Osteoblast (primary cell): ENCODE measurements around the gene YY1. TPM values are rescaled to one million over a fixed set of nuclear protein-coding genes. Genes with fewer than 3 reads are reported as not detected.

Experiments
- DNase-seq: peaks from one replicate; pipeline ENCODE4 v3.0.0; 2011; ENCODE audit warnings: low spot score, mixed read lengths; ENCODE audit not compliant: insufficient read length; ENCODE audit errors: missing footprints
- H2AFZ ChIP-seq: 2 replicates; pipeline ENCODE4 v1.6.0; 2011; ENCODE audit warnings: mild to moderate bottlenecking, low read length
- H3K27ac ChIP-seq: 2 replicates; pipeline ENCODE4 v1.5.1; 2011; ENCODE audit warnings: mild to moderate bottlenecking, low read depth, low read length, moderate library complexity
- H3K27me3 ChIP-seq: 2 replicates; pipeline ENCODE4 v1.6.0; 2012; ENCODE audit warnings: mild to moderate bottlenecking, control low read depth, inconsistent platforms, low read length, moderate library complexity; ENCODE audit not compliant: insufficient read depth
- H3K36me3 ChIP-seq: 2 replicates; pipeline ENCODE4 v1.5.1; 2011; ENCODE audit warnings: mild to moderate bottlenecking, low read length, control low read depth, moderate library complexity; ENCODE audit not compliant: insufficient read depth
- H3K4me1 ChIP-seq: 2 replicates; pipeline ENCODE4 v1.5.1; 2011; ENCODE audit warnings: mild to moderate bottlenecking, low read length, control low read depth, moderate library complexity; ENCODE audit not compliant: insufficient read depth
- H3K4me2 ChIP-seq: 2 replicates; pipeline ENCODE4 v1.6.0; 2011; ENCODE audit warnings: mild to moderate bottlenecking, low read length; ENCODE audit not compliant: insufficient read depth
- H3K4me3 ChIP-seq: fragments of 200-600 bp; sonication (generic); 3 replicates; pipeline ENCODE4 v1.5.1; 2012; ENCODE audit warnings: mild to moderate bottlenecking, low read length, inconsistent platforms; ENCODE audit not compliant: insufficient read depth
- H3K79me2 ChIP-seq: 2 replicates; pipeline ENCODE4 v1.6.0; 2012; ENCODE audit warnings: mild to moderate bottlenecking, low read length, control low read depth, inconsistent platforms; ENCODE audit not compliant: insufficient read depth
- H3K9me3 ChIP-seq: 2 replicates; pipeline ENCODE4 v1.5.1; 2011; ENCODE audit warnings: low read depth, low read length, control low read depth
- H4K20me1 ChIP-seq: 2 replicates; pipeline ENCODE4 v1.6.0; 2012; ENCODE audit warnings: mild to moderate bottlenecking, low read length, control low read depth; ENCODE audit not compliant: insufficient read depth
- CTCF ChIP-seq: IDR thresholded peaks from 2 replicates; pipeline ENCODE4 v1.5.1; 2011; ENCODE audit warnings: mild to moderate bottlenecking, low read depth, low read length, moderate library complexity; ENCODE audit errors: extremely low read depth
- total RNA-seq: library from RNA; depleted of rRNA; stranded (reverse); fragments of >200 nt; gene quantifications from 2 replicates; pipeline ENCODE4 v1.2.3, GENCODE V29; 2012

Gene YY1
- total RNA-seq, 1 donor, result 45.2 TPM

- DNase-seq, result peak; percentile 99
Observed at GRCh38 chr14:100297320-100298300, 58.7 kb downstream of the YY1 start.

DNA sequence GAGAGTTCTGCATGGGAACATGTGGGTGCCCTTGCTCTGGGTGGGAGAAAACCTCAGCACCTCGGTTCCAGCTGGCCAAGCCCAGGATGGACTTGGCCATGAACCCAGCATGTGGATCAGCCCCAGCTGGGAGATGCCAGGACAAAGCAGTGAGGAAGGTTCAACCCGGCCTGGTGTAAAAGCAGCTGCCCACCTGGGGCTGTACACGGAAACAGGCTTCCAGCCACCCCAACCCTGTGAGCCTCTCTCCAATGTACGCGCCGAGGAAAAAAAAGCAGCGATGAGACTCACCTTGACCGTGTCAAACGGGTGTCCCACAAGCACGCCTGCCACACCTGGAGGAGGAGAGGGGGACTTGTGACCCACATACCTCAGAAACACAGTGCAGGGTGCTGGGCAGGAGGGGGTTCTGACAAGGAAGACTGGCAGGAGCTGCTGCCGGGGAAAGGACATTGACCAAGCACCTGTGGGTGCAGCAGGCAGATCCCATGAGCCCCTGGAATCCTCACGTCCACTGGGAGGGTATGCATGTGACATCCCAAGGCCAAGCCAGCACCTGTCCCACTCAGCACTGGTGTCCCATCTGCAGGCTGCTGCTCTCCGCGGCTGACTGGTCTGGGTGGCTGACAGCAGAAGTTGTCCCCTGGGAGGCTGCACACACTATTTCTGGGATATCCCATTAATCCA is 59.8 kb downstream of the YY1 start:
- Histone ChIP-seq H3K27ac (no peak overlapping the region), H3K9me3 (no peaks in the 10 kb centered on the region), H2AFZ (no peak overlapping the region), H3K27me3 (no peaks in the 10 kb centered on the region), H3K4me2 (no peak overlapping the region), H4K20me1 (peaks cover 12% of the 10 kb centered on the region), H3K79me2 (no peaks in the 10 kb centered on the region), H3K4me3 (no peak overlapping the region), H3K36me3 (no peaks in the 10 kb centered on the region), H3K4me1 (peaks cover 12% of the 10 kb centered on the region)
- TF ChIP-seq CTCF, result no peak
- peak; percentile 62 for DNase-seq

More at GRCh38 chr14:100297320-100298300, 58.7 kb downstream of the YY1 start:
- no peak for TF ChIP-seq CTCF
- peak overlapping the region; percentile 55 for H3K4me3 ChIP-seq
- H3K36me3 ChIP-seq, result no peaks in the 10 kb centered on the region
- peaks cover 12% of the 10 kb centered on the region for H3K4me1 ChIP-seq
- H3K9me3 ChIP-seq, result no peaks in the 10 kb centered on the region
- no peaks in the 10 kb centered on the region for H3K79me2 ChIP-seq
- H3K27ac ChIP-seq, result peak overlapping the region; percentile 66
- H3K27me3 ChIP-seq, result no peaks in the 10 kb centered on the region
- peak overlapping the region; percentile 58 for H3K4me2 ChIP-seq
- H4K20me1 ChIP-seq, result peaks cover 6% of the 10 kb centered on the region
- H2AFZ ChIP-seq, result peak overlapping the region; percentile 64

DNA sequence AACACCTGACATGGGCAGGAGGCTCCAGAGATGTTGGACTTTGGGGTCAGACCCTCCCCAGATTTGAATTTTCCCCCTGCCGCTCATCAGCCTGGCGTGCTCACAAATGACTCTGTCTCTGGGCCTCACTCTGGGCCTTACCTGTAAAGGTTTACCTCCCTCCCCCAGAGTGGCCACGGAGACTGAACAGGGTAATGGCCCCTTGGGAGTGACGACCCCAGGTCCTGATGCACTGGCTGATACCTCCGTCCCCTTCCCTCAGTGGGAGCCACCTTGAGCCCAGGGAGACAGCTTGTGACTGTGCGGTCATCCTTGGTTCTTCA is 60.3 kb downstream of the YY1 start:
- Histone ChIP-seq H2AFZ (no peak overlapping the region), H4K20me1 (peaks cover 13% of the 10 kb centered on the region), H3K4me2 (no peak overlapping the region), H3K9me3 (no peaks in the 10 kb centered on the region), H3K4me3 (no peak overlapping the region), H3K4me1 (peaks cover 12% of the 10 kb centered on the region), H3K27me3 (no peaks in the 10 kb centered on the region), H3K27ac (no peak overlapping the region), H3K36me3 (no peaks in the 10 kb centered on the region), H3K79me2 (no peaks in the 10 kb centered on the region)
- TF ChIP-seq CTCF, result no peak
- peak; percentile 14 for DNase-seq

GRCh38 chr14:100302616-100303015 is 63.7 kb downstream of the YY1 start:
- no peak for TF ChIP-seq CTCF
- H3K4me3 ChIP-seq, result no peak overlapping the region
- no peaks in the 10 kb centered on the region for H3K9me3 ChIP-seq
- no peak overlapping the region for H2AFZ ChIP-seq
- peaks cover 14% of the 10 kb centered on the region for H4K20me1 ChIP-seq
- H3K4me1 ChIP-seq, result peaks cover 9% of the 10 kb centered on the region
- DNase-seq, result peak; percentile 81
- no peaks in the 10 kb centered on the region for H3K79me2 ChIP-seq
- H3K4me2 ChIP-seq, result no peak overlapping the region
- H3K36me3 ChIP-seq, result no peaks in the 10 kb centered on the region
- H3K27ac ChIP-seq, result no peak overlapping the region
- no peaks in the 10 kb centered on the region for H3K27me3 ChIP-seq
